Nephron progenitor cell (in vitro differentiated cells): Measurements from ENCODE around the gene ENPP3.

Experiments used
- DNase-seq: peaks from one replicate; pipeline ENCODE4 v3.0.0; 2021
- H3K27ac Mint-ChIP-seq: 2 replicates; pipeline ENCODE4 v1.8.0; 2021; ENCODE audit warnings: mild to moderate bottlenecking, moderate library complexity, mixed read lengths
- H3K27me3 Mint-ChIP-seq: 2 replicates; pipeline ENCODE4 v1.8.0; 2021; ENCODE audit warnings: mild to moderate bottlenecking, low read depth, mixed read lengths; ENCODE audit not compliant: poor library complexity
- H3K36me3 Mint-ChIP-seq: 2 replicates; pipeline ENCODE4 v1.8.0; 2021; ENCODE audit warnings: low read depth, mixed read lengths
- H3K4me1 Mint-ChIP-seq: 2 replicates; pipeline ENCODE4 v1.8.0; 2021; ENCODE audit warnings: mixed read lengths
- H3K4me3 Mint-ChIP-seq: 2 replicates; pipeline ENCODE4 v1.8.0; 2021; ENCODE audit warnings: mild to moderate bottlenecking, moderate library complexity, mixed read lengths
- H3K9me3 Mint-ChIP-seq: 2 replicates; pipeline ENCODE4 v1.8.0; 2021; ENCODE audit warnings: mild to moderate bottlenecking, moderate library complexity, mixed read lengths
- CTCF ChIP-seq: fragments of 200-600 bp; sonication (generic); IDR thresholded peaks from 2 replicates; pipeline ENCODE4 v1.5.0; 2021; ENCODE audit warnings: antibody characterized with exemption

ENPP3 gene

DNA sequence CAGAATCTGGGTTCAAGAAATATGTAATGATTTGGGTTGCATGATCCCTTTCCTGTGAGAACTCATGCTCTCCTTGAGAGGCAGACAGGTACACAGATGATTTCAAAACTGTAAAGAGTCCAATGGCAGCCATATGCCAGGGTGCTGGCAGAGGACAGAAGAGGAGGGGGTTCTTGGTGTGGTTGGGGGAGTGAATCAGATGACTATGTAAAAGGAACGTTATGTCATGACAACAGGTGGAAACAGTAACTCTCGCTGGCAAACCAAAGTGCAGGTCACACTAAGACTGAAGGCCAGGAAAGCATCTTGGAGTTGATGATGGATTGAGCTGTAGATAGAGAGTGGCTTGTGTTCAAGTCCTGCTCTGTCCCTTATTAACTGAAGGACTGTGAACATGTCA lies 43.8 kb downstream of the ENPP3 start:
- H3K9me3 Mint-ChIP-seq = no peaks in the 10 kb centered on the region
- H3K27ac Mint-ChIP-seq = no peak overlapping the region
- no peak overlapping the region for H3K4me3 Mint-ChIP-seq
- H3K36me3 Mint-ChIP-seq = no peaks in the 10 kb centered on the region
- DNase-seq = no peak
- H3K27me3 Mint-ChIP-seq = no peaks in the 10 kb centered on the region
- H3K4me1 Mint-ChIP-seq = peaks cover 4% of the 10 kb centered on the region
- no peak for TF ChIP-seq CTCF

GRCh38 chr6:131681585-131681984 lies 44.5 kb downstream of the ENPP3 start:
- no peaks in the 10 kb centered on the region for H3K9me3 Mint-ChIP-seq
- H3K4me3 Mint-ChIP-seq = no peak overlapping the region
- DNase-seq = no peak
- no peak for TF ChIP-seq CTCF
- H3K36me3 Mint-ChIP-seq = no peaks in the 10 kb centered on the region
- no peaks in the 10 kb centered on the region for H3K4me1 Mint-ChIP-seq
- H3K27ac Mint-ChIP-seq = no peak overlapping the region
- H3K27me3 Mint-ChIP-seq = no peaks in the 10 kb centered on the region

- no peaks in the 10 kb centered on the region for H3K9me3 Mint-ChIP-seq
- no peak for DNase-seq
- no peak overlapping the region for H3K4me3 Mint-ChIP-seq
- H3K27me3 Mint-ChIP-seq = no peaks in the 10 kb centered on the region
- no peak overlapping the region for H3K27ac Mint-ChIP-seq
- no peaks in the 10 kb centered on the region for H3K36me3 Mint-ChIP-seq
- TF ChIP-seq CTCF = no peak
- no peaks in the 10 kb centered on the region for H3K4me1 Mint-ChIP-seq
Measured at GRCh38 chr6:131682442-131682841, 45.3 kb downstream of the ENPP3 start.

- Mint-ChIP-seq H3K4me3 (no peak overlapping the region), H3K36me3 (no peaks in the 10 kb centered on the region), H3K27me3 (no peaks in the 10 kb centered on the region), H3K27ac (no peak overlapping the region), H3K9me3 (no peaks in the 10 kb centered on the region), H3K4me1 (no peaks in the 10 kb centered on the region)
- no peak for DNase-seq
- no peak for TF ChIP-seq CTCF
Measured at GRCh38 chr6:131683479-131683878, 46.4 kb downstream of the ENPP3 start.

DNA sequence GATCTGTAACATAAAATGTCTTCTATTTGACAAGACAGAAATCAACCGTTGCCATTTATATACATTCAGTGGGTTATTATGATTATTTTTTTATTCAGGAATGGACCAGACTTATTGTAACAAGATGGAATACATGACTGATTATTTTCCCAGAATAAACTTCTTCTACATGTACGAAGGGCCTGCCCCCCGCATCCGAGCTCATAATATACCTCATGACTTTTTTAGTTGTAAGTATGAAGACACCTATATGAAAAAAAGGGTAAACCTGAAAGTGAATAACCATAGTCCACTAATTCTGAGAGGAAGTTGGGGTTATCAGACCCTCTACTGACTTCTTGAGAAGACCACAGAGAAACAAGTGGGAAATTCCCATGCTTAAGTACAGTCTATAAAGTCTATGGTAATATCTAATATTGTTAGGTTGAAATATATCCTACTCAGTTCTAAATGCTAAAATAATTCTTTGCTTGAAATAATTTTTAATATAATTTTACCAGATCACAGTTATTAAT lies 48.2 kb downstream of the ENPP3 start:
- Mint-ChIP-seq H3K9me3 (no peaks in the 10 kb centered on the region), H3K4me3 (no peak overlapping the region), H3K27me3 (no peaks in the 10 kb centered on the region), H3K27ac (no peak overlapping the region), H3K36me3 (no peaks in the 10 kb centered on the region), H3K4me1 (no peaks in the 10 kb centered on the region)
- DNase-seq = no peak
- no peak for TF ChIP-seq CTCF

DNA sequence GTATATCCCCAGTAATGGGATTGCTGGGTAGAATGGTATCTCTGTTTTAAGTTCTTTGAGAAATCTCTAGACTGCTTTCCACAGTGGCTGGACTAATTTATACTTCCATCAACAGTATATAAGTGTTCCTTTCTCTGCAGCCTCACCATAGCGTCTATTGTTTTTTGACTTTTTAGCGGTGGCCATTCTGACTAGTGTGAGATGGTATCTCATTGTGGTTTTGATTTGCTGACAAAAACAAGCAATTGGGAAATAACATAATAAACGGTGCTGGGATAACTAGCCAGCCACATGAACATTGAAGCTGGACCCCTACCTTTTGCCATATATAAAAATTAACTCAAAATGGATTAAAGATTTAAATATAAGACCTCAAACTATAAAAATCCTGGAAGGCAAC lies 49.9 kb downstream of the ENPP3 start:
- Mint-ChIP-seq H3K36me3 (no peaks in the 10 kb centered on the region), H3K27ac (no peak overlapping the region), H3K4me1 (no peaks in the 10 kb centered on the region), H3K9me3 (no peaks in the 10 kb centered on the region), H3K27me3 (no peaks in the 10 kb centered on the region), H3K4me3 (no peak overlapping the region)
- no peak for TF ChIP-seq CTCF
- no peak for DNase-seq
